HCT116 (cell line): ENCODE results near the gene ZFHX2. TPM values are rescaled to one million over a fixed set of nuclear protein-coding genes. Genes with fewer than 3 reads are reported as not detected.

Source experiments
- ATAC-seq: fragments of 200-7000 bp; cut with Tn5 transposase; 2 replicates; pipeline ENCODE4 v1.9.1; 2020; ENCODE audit warnings: mild to moderate bottlenecking, moderate library complexity
- BruUV-seq: library from RNA; stranded (reverse); fragments of 400-500 nt; replicated peaks from 2 replicates; lab custom pipeline; 2021; lab: Mats Ljungman, UMichigan
- CTCF ChIA-PET: fragments of 300-600 bp; sonication (Branson Sonifier 250); formaldehyde crosslinking; loops from one replicate; lab custom pipeline; 2021; ENCODE audit warnings: antibody characterized with exemption; lab: Charles Lee
- POLR2A ChIA-PET: fragments of 300-600, 350-600 bp; sonication (Branson Sonifier 250); formaldehyde crosslinking; loops from one replicate; lab custom pipeline; 2021; ENCODE audit warnings: antibody characterized with exemption; lab: Charles Lee
- RAD21 ChIA-PET, 2 experiments: fragments of 300-600 bp; sonication (Branson Sonifier 250); formaldehyde crosslinking; loops; one replicate each; lab custom pipeline; 2023; ENCODE audit warnings: low total read pairs in 2 of 2; ENCODE audit not compliant: uncharacterized antibody in 2 of 2, unreplicated experiment in 2 of 2, low non-redundant PET in 1 of 2; lab: Charles Lee
- DNase-seq: peaks from one replicate; pipeline ENCODE4 v3.0.0-alpha.2; 2010; ENCODE audit warnings: low read depth, low spot score
- H2AFZ ChIP-seq: fragments of 200-600 bp; shearing (Covaris generic), sonication (generic); 2 replicates; pipeline ENCODE4 v1.6.1; 2017; ENCODE audit warnings: low read depth, mixed run types, mixed read lengths, antibody characterized with exemption, low read length; ENCODE audit not compliant: poor library complexity, severe bottlenecking
- H3K27ac ChIP-seq: 2 replicates; pipeline ENCODE4 v1.5.1; 2012; ENCODE audit warnings: low read depth, low read length
- H3K27me3 ChIP-seq: fragments of 200-600 bp; sonication (generic); 2 replicates; pipeline ENCODE4 v1.6.1; 2016; ENCODE audit warnings: mixed run types, low read length, mixed read lengths; ENCODE audit not compliant: insufficient read depth
- H3K36me3 ChIP-seq, 2 experiments: fragments of 200-500 bp in 1 of 2; fragments of 200-600 bp in 1 of 2; sonication (Bioruptor generic) in 1 of 2; sonication (generic) in 1 of 2; 2 replicates each; pipeline versions ENCODE4 v1.5.1 to v1.6.1; 2014 to 2016; ENCODE audit warnings: low read length in 2 of 2, inconsistent platforms in 1 of 2, mixed read lengths in 1 of 2, mixed run types in 1 of 2; ENCODE audit not compliant: insufficient read depth in 2 of 2, control insufficient read depth in 1 of 2
- H3K4me1 ChIP-seq, 2 experiments: fragments of 200-600 bp in 1 of 2; sonication (generic) in 1 of 2; 2 replicates each; pipeline versions ENCODE4 v1.5.1 to v1.6.1; 2012 to 2017; ENCODE audit warnings: low read length in 2 of 2, inconsistent platforms in 1 of 2, mild to moderate bottlenecking in 1 of 2, mixed read lengths in 1 of 2, mixed run types in 1 of 2, moderate library complexity in 1 of 2; ENCODE audit not compliant: insufficient read depth in 2 of 2, control insufficient read depth in 1 of 2
- H3K4me2 ChIP-seq: fragments of 200-600 bp; sonication (generic); 2 replicates; pipeline ENCODE4 v1.6.1; 2017; ENCODE audit warnings: mixed run types, low read length, mixed read lengths
- H3K4me3 ChIP-seq, 2 experiments: fragments of 200-600 bp in 1 of 2; sonication (generic) in 1 of 2; replicated peaks in 1 of 2; 2 replicates each; pipeline ENCODE4 v1.5.1; 2011 to 2016; ENCODE audit warnings: low read length in 2 of 2, control low read depth in 1 of 2, low read depth in 1 of 2, mild to moderate bottlenecking in 1 of 2, mixed read lengths in 1 of 2, mixed run types in 1 of 2
- H3K79me2 ChIP-seq: fragments of 200-600 bp; sonication (generic); 2 replicates; pipeline ENCODE4 v1.6.1; 2017; ENCODE audit warnings: mild to moderate bottlenecking, mixed run types, low read length, moderate library complexity, mixed read lengths; ENCODE audit not compliant: insufficient read depth
- H3K9ac ChIP-seq: fragments of 200-600 bp; sonication (generic); 2 replicates; pipeline ENCODE4 v1.6.1; 2016; ENCODE audit warnings: low read length, mixed read lengths
- H3K9me2 ChIP-seq: fragments of 200-600 bp; sonication (generic), shearing (Covaris generic); 2 replicates; pipeline ENCODE4 v1.6.1; 2017; ENCODE audit warnings: mixed run types, mild to moderate bottlenecking, moderate library complexity; ENCODE audit not compliant: insufficient read depth
- H3K9me3 ChIP-seq, 2 experiments: fragments of 200-500 bp in 1 of 2; fragments of 200-600 bp in 1 of 2; sonication (Bioruptor generic) in 1 of 2; sonication (generic) in 1 of 2; 2 replicates each; pipeline ENCODE4 v1.6.1; 2014 to 2017; ENCODE audit warnings: low read length in 2 of 2, mixed read lengths in 2 of 2, inconsistent platforms in 1 of 2, low read depth in 1 of 2, mild to moderate bottlenecking in 1 of 2, mixed run types in 1 of 2, moderate library complexity in 1 of 2; ENCODE audit not compliant: control insufficient read depth in 1 of 2, insufficient read depth in 1 of 2
- H4K20me1 ChIP-seq: fragments of 200-600 bp; sonication (generic), shearing (Covaris generic); 2 replicates; pipeline ENCODE4 v1.6.1; 2017; ENCODE audit warnings: mixed run types, mild to moderate bottlenecking, moderate library complexity; ENCODE audit not compliant: insufficient read depth
- CTCF ChIP-seq, 3 experiments: fragments of 200-600 bp in 1 of 3; sonication (generic) in 1 of 3; IDR thresholded peaks in 2 of 3; conservative IDR thresholded peaks in 1 of 3; 2 replicates each; pipeline ENCODE4 v1.5.1; 2012 to 2017; ENCODE audit warnings: low read depth in 2 of 3, low read length in 2 of 3, antibody characterized with exemption in 1 of 3, borderline replicate concordance in 1 of 3, control low read depth in 1 of 3, mild to moderate bottlenecking in 1 of 3, mixed read lengths in 1 of 3, mixed run types in 1 of 3, moderate library complexity in 1 of 3; ENCODE audit not compliant: insufficient read depth in 1 of 3
- EGR1 ChIP-seq: IDR thresholded peaks from 2 replicates; pipeline ENCODE4 v1.6.1; 2012; ENCODE audit warnings: low read depth
- ELF1 ChIP-seq: IDR thresholded peaks from 2 replicates; pipeline ENCODE4 v1.6.1; 2012; ENCODE audit warnings: low read depth, borderline replicate concordance
- EZH2 ChIP-seq: fragments of 200-600 bp; sonication (generic); IDR thresholded peaks from 2 replicates; pipeline ENCODE4 v1.6.1; 2017; ENCODE audit warnings: antibody characterized with exemption, mixed run types
- POLR2A ChIP-seq: IDR thresholded peaks from 2 replicates; pipeline ENCODE4 v1.7.0; 2011; ENCODE audit warnings: borderline replicate concordance; ENCODE audit not compliant: insufficient read depth, insufficient read length; ENCODE audit errors: extremely low read depth
- POLR2AphosphoS5 ChIP-seq: IDR thresholded peaks from 2 replicates; pipeline ENCODE4 v1.6.1; 2011; ENCODE audit warnings: mild to moderate bottlenecking, low read depth, low read length, moderate library complexity
- RAD21 ChIP-seq: IDR thresholded peaks from 2 replicates; pipeline ENCODE4 v1.6.1; 2012; ENCODE audit warnings: low read depth, mild to moderate bottlenecking
- REST ChIP-seq: IDR thresholded peaks from 2 replicates; pipeline ENCODE4 v1.6.1; 2012; ENCODE audit warnings: low read depth
- SIN3A ChIP-seq: IDR thresholded peaks from 2 replicates; pipeline ENCODE4 v1.6.1; 2012; ENCODE audit warnings: low read depth
- SRF ChIP-seq: IDR thresholded peaks from 2 replicates; pipeline ENCODE4 v1.6.1; 2012; ENCODE audit warnings: low read depth
- TCF7L2 ChIP-seq: IDR thresholded peaks from 2 replicates; pipeline ENCODE4 v1.7.0; 2011; ENCODE audit warnings: borderline replicate concordance, inconsistent platforms; ENCODE audit not compliant: insufficient read depth, insufficient read length; ENCODE audit errors: extremely low read depth
- YY1 ChIP-seq: IDR thresholded peaks from 2 replicates; pipeline ENCODE4 v1.6.1; 2011; ENCODE audit warnings: low read length, low read depth, moderate library complexity, mild to moderate bottlenecking; ENCODE audit not compliant: insufficient replicate concordance; ENCODE audit errors: extremely low read depth
- ZFX ChIP-seq: fragments of 450-650 bp; IDR thresholded peaks from 2 replicates; pipeline ENCODE4 v1.6.1; 2017
- intact Hi-C: fragments of 100-400 bp; cut with micrococcal nuclease; formaldehyde crosslinking; loops from 2 replicates; pipeline ENCODE4 v1.10.0; 2022
- total RNA-seq: library from RNA; stranded (reverse); gene quantifications from one replicate; pipeline ENCODE4 v1.2.1, GENCODE V29; 2021; ENCODE audit not compliant: unreplicated experiment

The ZFHX2 gene
- total RNA-seq, 1 experiment from 2014 or later = 3.6 TPM

GRCh38 chr14:23492618-23493272 is 58.8 kb downstream of the ZFHX2 start:
- DNase-seq (no peak), ATAC-seq (no peak)
- Histone ChIP-seq H3K27ac (no peak overlapping the region), H3K4me3 (no peak overlapping the region), H3K9me3 (no peaks in the 10 kb centered on the region), H3K27me3 (no peaks in the 10 kb centered on the region), H3K9ac (no peak overlapping the region), H3K79me2 (no peaks in the 10 kb centered on the region), H3K4me2 (no peak overlapping the region), H2AFZ (no peak overlapping the region), H3K9me2 (no peaks in the 10 kb centered on the region), H3K4me1 (no peaks in the 10 kb centered on the region), H4K20me1 (no peaks in the 10 kb centered on the region), H3K36me3 (peaks cover 0 to 3% of the 10 kb centered on the region in 2 experiments; a peak in 2 of 4 replicates)
- CTCF ChIA-PET = no interaction called here
- no peak for TF ChIP-seq EGR1
- TF ChIP-seq SRF = no peak
- no peak for TF ChIP-seq TCF7L2
- no peak for TF ChIP-seq EZH2
- TF ChIP-seq YY1 = no peak
- TF ChIP-seq RAD21 = no peak
- TF ChIP-seq POLR2AphosphoS5 = no peak
- no TSS peak for BruUV-seq
- POLR2A ChIA-PET = no interaction called here
- intact Hi-C loops = no loop called here
- RAD21 ChIA-PET = no interaction called here

GRCh38 chr14:23487216-23487615 is 64.3 kb downstream of the ZFHX2 start:
- DNase-seq = no peak
- Histone ChIP-seq H3K4me1 (no peaks in the 10 kb centered on the region), H3K4me3 (no peak overlapping the region), H3K4me2 (no peak overlapping the region), H3K27me3 (no peaks in the 10 kb centered on the region), H2AFZ (no peak overlapping the region), H3K36me3 (peaks cover 3 to 15% of the 10 kb centered on the region in 2 experiments; a peak in 3 of 4 replicates), H4K20me1 (no peaks in the 10 kb centered on the region), H3K9me2 (no peaks in the 10 kb centered on the region), H3K79me2 (no peaks in the 10 kb centered on the region), H3K9ac (no peak overlapping the region), H3K9me3 (no peaks in the 10 kb centered on the region), H3K27ac (no peak overlapping the region)
- BruUV-seq = no TSS peak
- CTCF ChIA-PET = no interaction called here
- POLR2A ChIA-PET = no interaction called here
- intact Hi-C loops = no loop called here
- RAD21 ChIA-PET = no interaction called here
- no peak for ATAC-seq
- TF ChIP-seq POLR2A (no peak), ELF1 (no peak), ZFX (no peak), REST (no peak), SIN3A (no peak), CTCF (IDR thresholded peaks at IDR 0.05 in 2 of 3, conservative IDR thresholded peaks at IDR 0.05 in 1 of 3; ENCODE audit: borderline replicate concordance in 1 of 3, insufficient read depth in 1 of 3, low read depth in 2 of 3, low read length in 2 of 3) (no peak)
